Lung (tissue), 12 donors: ENCODE measurements around the gene ALG8. TPM values are rescaled to one million over a fixed set of nuclear protein-coding genes. Genes with fewer than 3 reads are reported as not detected.
A peak's percentile ranks its signal among the peaks of the same experiment; 100 is the strongest.

ENCODE experiments used
- ATAC-seq: fragments of 200-7000 bp; cut with Tn5 transposase; one replicate; pipeline ENCODE4 v1.9.1; 2020; ENCODE audit warnings: moderate number of reproducible peaks; ENCODE audit not compliant: insufficient read depth, low FRiP score
- DNase-seq, 3 donors: peaks; one replicate each; pipeline ENCODE4 v3.0.0-alpha.2; 2013 to 2017
- H3K27ac ChIP-seq, 2 donors: one replicate each; pipeline ENCODE4 v1.5.1; 2013; ENCODE audit warnings: mild to moderate bottlenecking in 2 of 2, moderate library complexity in 2 of 2, control low read depth in 1 of 2, inconsistent platforms in 1 of 2, low read depth in 1 of 2, low read length in 1 of 2
- H3K27me3 ChIP-seq, 3 donors: one replicate each; pipeline ENCODE4 v1.5.1; 2013; ENCODE audit warnings: low read length in 2 of 3; ENCODE audit not compliant: control insufficient read depth in 3 of 3, insufficient read depth in 3 of 3
- H3K36me3 ChIP-seq, 4 donors: one replicate each; pipeline ENCODE4 v1.5.1; 2013; ENCODE audit warnings: low read length in 4 of 4, mild to moderate bottlenecking in 1 of 4, moderate library complexity in 1 of 4; ENCODE audit not compliant: control insufficient read depth in 4 of 4, insufficient read depth in 4 of 4
- H3K4me1 ChIP-seq, 5 donors: one replicate each; pipeline ENCODE4 v1.5.1; 2013; ENCODE audit warnings: low read length in 5 of 5, mild to moderate bottlenecking in 2 of 5, moderate library complexity in 1 of 5; ENCODE audit not compliant: control insufficient read depth in 5 of 5, insufficient read depth in 5 of 5
- H3K4me3 ChIP-seq: one replicate; pipeline ENCODE4 v1.5.1; 2013; ENCODE audit warnings: mild to moderate bottlenecking, control low read depth, moderate library complexity
- H3K9ac ChIP-seq, 2 donors: one replicate each; pipeline ENCODE4 v1.5.1; 2013; ENCODE audit warnings: low read length in 2 of 2, control low read depth in 1 of 2; ENCODE audit not compliant: insufficient read depth in 1 of 2
- H3K9me3 ChIP-seq, 4 donors: one replicate each; pipeline ENCODE4 v1.5.1; 2013; ENCODE audit warnings: low read length in 3 of 4, mild to moderate bottlenecking in 1 of 4, moderate library complexity in 1 of 4; ENCODE audit not compliant: control insufficient read depth in 4 of 4, insufficient read depth in 3 of 4
- CTCF ChIP-seq: IDR thresholded peaks from 2 replicates; pipeline ENCODE4 v1.5.1; 2012; ENCODE audit warnings: mild to moderate bottlenecking; ENCODE audit errors: control extremely low read depth, extremely low read depth
- WGBS, 2 donors: extraction: QIAGEN DNeasy Blood & Tissue Kit; methylation state at CpG; one replicate each; pipeline ENCODE4 v1.1.7; 2013; 5-methylcytosine and 5-hydroxymethylcytosine counted together
- polyA plus RNA-seq, 2 donors: library from polyadenylated mRNA; stranded (reverse); fragments of 200-250 nt; gene quantifications; one replicate each; pipeline ENCODE4 v1.2.1, GENCODE V29; 2013
- total RNA-seq, 2 donors: library from RNA; depleted of rRNA in 1 of 2; stranded (reverse); fragments of >200 nt in 1 of 2; gene quantifications; one replicate each; pipeline ENCODE4 v1.2.1, GENCODE V29; 2014 to 2021
- donor health status: control.
- donor health status: control.
- donor health status: Bipolar disorder and iron deficiency.
- donor health status: healthy.
- donor health status: DM: yes; HTN: yes; CAD: no.

The ALG8 gene
- total and polyA plus RNA-seq, 4 donors: 25.1 to 62.8 (median 35.5) TPM

- ATAC-seq (no peak), DNase-seq (no peak)
- Histone ChIP-seq H3K9ac (no peak overlapping the region), H3K4me3 (no peak overlapping the region), H3K27me3 (no peaks in the 10 kb centered on the region), H3K4me1 (no peaks in the 10 kb centered on the region), H3K9me3 (no peaks in the 10 kb centered on the region), H3K27ac (no peak overlapping the region), H3K36me3 (no peaks in the 10 kb centered on the region)
- TF ChIP-seq CTCF: no peak
Observed at GRCh38 chr11:78151804-78152203, 12.4 kb upstream of the ALG8 start.

- DNase-seq (no peak), ATAC-seq (no peak)
- no peak overlapping the region for H3K9ac ChIP-seq
- no peaks in the 10 kb centered on the region for H3K9me3 ChIP-seq
- no peaks in the 10 kb centered on the region for H3K27me3 ChIP-seq
- H3K36me3 ChIP-seq: no peaks in the 10 kb centered on the region
- no peak for TF ChIP-seq CTCF
- no peak overlapping the region for H3K4me3 ChIP-seq
- no peak overlapping the region for H3K27ac ChIP-seq
- H3K4me1 ChIP-seq: no peaks in the 10 kb centered on the region
Observed at GRCh38 chr11:78150754-78151153, 11.3 kb upstream of the ALG8 start.

- H3K27ac ChIP-seq: no peak overlapping the region
- H3K27me3 ChIP-seq: no peaks in the 10 kb centered on the region
- ATAC-seq: no peak
- no peaks in the 10 kb centered on the region for H3K36me3 ChIP-seq
- H3K9me3 ChIP-seq: no peaks in the 10 kb centered on the region
- no peak for DNase-seq
- TF ChIP-seq CTCF: no peak
- no peak overlapping the region for H3K4me3 ChIP-seq
- 92 to 96% methylated on average over 4 of the region's 4 CpGs for WGBS, 2 donors
- H3K9ac ChIP-seq: no peak overlapping the region
- H3K4me1 ChIP-seq: no peaks in the 10 kb centered on the region
Observed at GRCh38 chr11:78150346-78150745, 10.9 kb upstream of the ALG8 start.

- no peak for ATAC-seq
- H3K36me3 ChIP-seq: no peaks in the 10 kb centered on the region
- no peaks in the 10 kb centered on the region for H3K4me1 ChIP-seq
- no peak for TF ChIP-seq CTCF
- no peak overlapping the region for H3K4me3 ChIP-seq
- no peak overlapping the region for H3K9ac ChIP-seq
- no peaks in the 10 kb centered on the region for H3K9me3 ChIP-seq
- no peak overlapping the region for H3K27ac ChIP-seq
- DNase-seq: peak in 2 of 3 donors; percentile 43 to 50
- no peaks in the 10 kb centered on the region for H3K27me3 ChIP-seq
- 11 to 19% methylated on average over 1 of the region's 1 CpG for WGBS, 2 donors
Observed at GRCh38 chr11:78149646-78150045, 10.2 kb upstream of the ALG8 start.
